ENCODE measurements around the gene APBA2.

GRCh38 chr15:29104566-29104880 lies 218.7 kb downstream of the APBA2 start:
- no peak for TF ChIP-seq CTCF (IDR thresholded peaks at IDR 0.05 in 8 of 11, conservative IDR thresholded peaks at IDR 0.05 in 3 of 11)
- no peak for TF ChIP-seq POLR2A (IDR thresholded peaks at IDR 0.05)
- no peak for TF ChIP-seq POLR2AphosphoS5 (IDR thresholded peaks at IDR 0.05)
